Measurements from ENCODE around the gene NIM1K.

- TF ChIP-seq, protein P1, sequence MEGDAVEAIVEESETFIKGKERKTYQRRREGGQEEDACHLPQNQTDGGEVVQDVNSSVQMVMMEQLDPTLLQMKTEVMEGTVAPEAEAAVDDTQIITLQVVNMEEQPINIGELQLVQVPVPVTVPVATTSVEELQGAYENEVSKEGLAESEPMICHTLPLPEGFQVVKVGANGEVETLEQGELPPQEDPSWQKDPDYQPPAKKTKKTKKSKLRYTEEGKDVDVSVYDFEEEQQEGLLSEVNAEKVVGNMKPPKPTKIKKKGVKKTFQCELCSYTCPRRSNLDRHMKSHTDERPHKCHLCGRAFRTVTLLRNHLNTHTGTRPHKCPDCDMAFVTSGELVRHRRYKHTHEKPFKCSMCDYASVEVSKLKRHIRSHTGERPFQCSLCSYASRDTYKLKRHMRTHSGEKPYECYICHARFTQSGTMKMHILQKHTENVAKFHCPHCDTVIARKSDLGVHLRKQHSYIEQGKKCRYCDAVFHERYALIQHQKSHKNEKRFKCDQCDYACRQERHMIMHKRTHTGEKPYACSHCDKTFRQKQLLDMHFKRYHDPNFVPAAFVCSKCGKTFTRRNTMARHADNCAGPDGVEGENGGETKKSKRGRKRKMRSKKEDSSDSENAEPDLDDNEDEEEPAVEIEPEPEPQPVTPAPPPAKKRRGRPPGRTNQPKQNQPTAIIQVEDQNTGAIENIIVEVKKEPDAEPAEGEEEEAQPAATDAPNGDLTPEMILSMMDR (IDR thresholded peaks at IDR 0.05), result no peak
- TF ChIP-seq POLR2A (IDR thresholded peaks at IDR 0.05), result no peak
Observed at GRCh38 chr5:43273552-43273951, 81.5 kb downstream of the NIM1K start.
